ENCODE measurements around the gene PDZD2.

DNA sequence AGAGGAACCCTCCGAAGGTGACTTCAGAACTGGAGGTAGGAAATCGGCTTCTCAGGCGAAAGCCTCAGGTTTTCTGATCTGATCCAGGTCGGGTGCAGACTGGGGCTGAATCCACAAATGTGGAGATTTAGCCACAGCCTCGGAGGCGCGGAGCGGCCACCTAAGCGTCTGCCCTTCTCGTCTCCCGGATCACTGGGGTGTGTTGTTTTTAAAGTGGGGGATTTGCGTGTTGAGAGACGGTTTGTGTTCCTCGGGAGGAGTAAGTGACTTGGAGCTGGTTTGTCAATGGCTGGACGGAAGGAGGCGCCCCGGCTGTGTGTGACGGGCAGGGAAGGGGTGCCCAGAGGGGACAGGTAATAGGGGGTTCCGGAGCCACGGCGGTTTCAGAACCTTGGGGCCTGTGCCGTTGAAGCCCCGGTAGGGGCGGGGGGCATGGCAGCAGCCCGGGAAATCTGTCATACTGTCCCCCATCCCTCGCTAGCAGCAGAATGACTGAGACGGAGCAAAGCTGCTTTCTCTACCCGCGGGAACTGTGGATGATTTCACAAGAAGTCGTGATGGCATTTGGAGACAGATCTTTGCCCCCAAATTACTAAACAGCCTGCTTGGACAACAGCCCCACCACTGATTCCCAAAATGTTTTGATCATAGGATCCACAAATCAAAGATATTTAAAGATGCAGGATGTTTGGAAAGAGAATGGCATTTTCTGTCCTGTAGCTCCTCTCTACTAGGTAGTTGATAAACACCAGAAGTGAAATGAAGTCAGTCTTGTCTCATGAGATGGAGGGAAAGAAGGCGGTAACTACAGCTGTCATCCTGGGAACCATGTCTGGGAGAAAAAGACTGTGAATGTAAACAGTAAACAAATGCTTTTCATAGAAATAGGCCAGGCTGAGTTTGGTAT, 216.5 kb downstream of the PDZD2 start:
- TF ChIP-seq POLR2A (IDR thresholded peaks at IDR 0.05; ENCODE audit: low read depth, low read length) (no peak), EZH2 (IDR thresholded peaks at IDR 0.05; ENCODE audit: borderline replicate concordance, low read depth, low read length, severe bottlenecking) (no peak), POLR2AphosphoS5 (IDR thresholded peaks at IDR 0.05; ENCODE audit: insufficient read depth, low read depth, low read length) (no peak), CTCF (IDR thresholded peaks at IDR 0.05; ENCODE audit: extremely low read depth in 1 of 2, insufficient read depth in 1 of 2, low read depth in 1 of 2, low read length in 2 of 2) (no peak), GATA2 (IDR thresholded peaks at IDR 0.05; ENCODE audit: insufficient read depth, insufficient read length, low read depth, low read length) (no peak)

Measured in endothelial cell of umbilical vein (primary cell).